Astrocyte of the cerebellum (primary cell): Measurements from ENCODE around the gene CEP164.

Source experiments
- DNase-seq: peaks from one replicate; pipeline ENCODE4 v3.0.0-alpha.2; 2011; ENCODE audit warnings: low read depth
- H3K4me3 ChIP-seq: 2 replicates; pipeline ENCODE4 v1.5.1; 2011; ENCODE audit warnings: mild to moderate bottlenecking, low read depth, low read length, moderate library complexity
- in situ Hi-C: cut with HindIII; loops from 2 replicates; pipeline ENCODE4 v1.10.0; 2017; ENCODE audit warnings: low sequenced_read_pairs
- TF ChIP-seq, protein P1 (sequence below): IDR thresholded peaks from 2 replicates; pipeline ENCODE4 v1.5.1; 2012; ENCODE audit warnings: low read length, low read depth, moderate library complexity, mild to moderate bottlenecking; ENCODE audit errors: missing control alignments

Gene CEP164

GRCh38 chr11:117302228-117302627 is 25.4 kb upstream of the CEP164 start:
- DNase-seq = no peak
- in situ Hi-C loops = no loop called here
- TF ChIP-seq, protein P1, sequence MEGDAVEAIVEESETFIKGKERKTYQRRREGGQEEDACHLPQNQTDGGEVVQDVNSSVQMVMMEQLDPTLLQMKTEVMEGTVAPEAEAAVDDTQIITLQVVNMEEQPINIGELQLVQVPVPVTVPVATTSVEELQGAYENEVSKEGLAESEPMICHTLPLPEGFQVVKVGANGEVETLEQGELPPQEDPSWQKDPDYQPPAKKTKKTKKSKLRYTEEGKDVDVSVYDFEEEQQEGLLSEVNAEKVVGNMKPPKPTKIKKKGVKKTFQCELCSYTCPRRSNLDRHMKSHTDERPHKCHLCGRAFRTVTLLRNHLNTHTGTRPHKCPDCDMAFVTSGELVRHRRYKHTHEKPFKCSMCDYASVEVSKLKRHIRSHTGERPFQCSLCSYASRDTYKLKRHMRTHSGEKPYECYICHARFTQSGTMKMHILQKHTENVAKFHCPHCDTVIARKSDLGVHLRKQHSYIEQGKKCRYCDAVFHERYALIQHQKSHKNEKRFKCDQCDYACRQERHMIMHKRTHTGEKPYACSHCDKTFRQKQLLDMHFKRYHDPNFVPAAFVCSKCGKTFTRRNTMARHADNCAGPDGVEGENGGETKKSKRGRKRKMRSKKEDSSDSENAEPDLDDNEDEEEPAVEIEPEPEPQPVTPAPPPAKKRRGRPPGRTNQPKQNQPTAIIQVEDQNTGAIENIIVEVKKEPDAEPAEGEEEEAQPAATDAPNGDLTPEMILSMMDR = no peak
- no peak overlapping the region for H3K4me3 ChIP-seq

DNA sequence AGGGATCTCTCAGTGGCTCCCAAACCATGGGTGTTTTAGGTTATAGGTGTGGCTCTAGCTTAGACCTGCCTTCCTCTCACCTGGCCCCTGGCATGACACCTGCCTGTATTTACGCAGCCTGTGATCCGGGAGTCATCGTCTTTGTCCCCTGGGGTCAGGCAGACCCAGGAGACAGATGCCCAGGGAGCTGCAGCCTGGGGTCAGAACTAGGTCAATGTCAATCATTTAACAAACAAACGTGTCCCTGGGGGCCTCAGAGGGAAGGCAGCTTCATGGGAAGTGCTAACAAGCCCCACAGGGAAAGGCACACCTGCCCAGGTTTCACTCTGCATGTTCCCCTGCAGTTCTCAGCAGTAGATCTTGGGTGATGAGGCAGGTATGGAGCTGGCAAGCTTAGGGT is 24.6 kb upstream of the CEP164 start:
- TF ChIP-seq, protein P1 = no peak
- in situ Hi-C loops = no loop called here
- no peak overlapping the region for H3K4me3 ChIP-seq
- DNase-seq = no peak

DNA sequence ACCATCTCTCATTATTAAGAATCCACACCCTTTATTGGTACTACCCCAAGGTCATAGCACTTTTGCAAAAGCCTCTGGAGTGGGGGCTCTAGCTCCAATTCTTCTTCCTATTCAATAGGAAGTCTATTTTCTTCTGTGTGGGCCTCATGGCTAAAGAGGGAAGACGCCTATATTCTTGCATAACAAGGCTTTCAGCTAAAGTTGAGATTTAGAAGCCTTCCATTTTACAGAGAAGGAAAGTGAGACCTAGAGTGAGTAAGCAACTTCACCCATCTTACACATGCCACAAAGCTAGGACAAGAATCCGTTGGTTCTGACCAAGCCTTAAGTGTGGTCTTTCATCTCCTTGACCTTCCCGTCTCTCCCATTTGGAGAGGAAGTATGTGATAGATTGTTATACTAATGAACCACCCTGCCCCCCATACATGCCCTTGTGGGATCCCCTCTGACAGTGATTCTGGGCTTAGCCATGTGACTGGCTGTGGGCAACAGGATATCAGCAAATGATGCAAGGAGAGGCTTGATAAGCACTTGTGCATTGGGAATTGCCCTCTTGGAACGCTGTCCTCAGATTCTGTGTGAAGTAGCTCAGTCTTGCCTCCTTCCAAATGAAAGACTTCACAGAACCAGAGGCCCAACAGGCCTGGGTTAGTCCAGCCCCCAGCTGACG is 23.9 kb upstream of the CEP164 start:
- no peak for DNase-seq
- in situ Hi-C loops = no loop called here
- H3K4me3 ChIP-seq = no peak overlapping the region
- TF ChIP-seq, protein P1 = no peak

- DNase-seq = no peak
- in situ Hi-C loops = no loop called here
- H3K4me3 ChIP-seq = no peak overlapping the region
- TF ChIP-seq, protein P1 = no peak
Measured at GRCh38 chr11:117305145-117305544, 22.5 kb upstream of the CEP164 start.

- no peak overlapping the region for H3K4me3 ChIP-seq
- no peak for DNase-seq
- TF ChIP-seq, protein P1 = no peak
- in situ Hi-C loops = no loop called here
Measured at GRCh38 chr11:117309310-117309709, 18.3 kb upstream of the CEP164 start.

GRCh38 chr11:117313091-117313490 is 14.6 kb upstream of the CEP164 start:
- in situ Hi-C loops = no loop called here
- DNase-seq = no peak
- no peak overlapping the region for H3K4me3 ChIP-seq
- TF ChIP-seq, protein P1 = no peak
